GM08714 (cell line): Measurements from ENCODE around the gene IL18BP.

ENCODE experiments used
- H3K4me3 ChIP-seq: fragments of 200-500 bp; sonication (Bioruptor generic); 2 replicates; pipeline ENCODE4 v1.5.1; 2014; ENCODE audit warnings: mild to moderate bottlenecking, low read length, inconsistent platforms
- ZNF274 ChIP-seq: IDR thresholded peaks from 2 replicates; pipeline ENCODE4 v1.6.1; 2012; ENCODE audit warnings: mild to moderate bottlenecking, low read depth, low read length

The IL18BP gene

GRCh38 chr11:72040491-72041363 is 42.0 kb downstream of the IL18BP start:
- peak overlapping the region; percentile 58 for H3K4me3 ChIP-seq
- TF ChIP-seq ZNF274 = no peak

GRCh38 chr11:72041364-72042063 is 42.8 kb downstream of the IL18BP start:
- no peak for TF ChIP-seq ZNF274

DNA sequence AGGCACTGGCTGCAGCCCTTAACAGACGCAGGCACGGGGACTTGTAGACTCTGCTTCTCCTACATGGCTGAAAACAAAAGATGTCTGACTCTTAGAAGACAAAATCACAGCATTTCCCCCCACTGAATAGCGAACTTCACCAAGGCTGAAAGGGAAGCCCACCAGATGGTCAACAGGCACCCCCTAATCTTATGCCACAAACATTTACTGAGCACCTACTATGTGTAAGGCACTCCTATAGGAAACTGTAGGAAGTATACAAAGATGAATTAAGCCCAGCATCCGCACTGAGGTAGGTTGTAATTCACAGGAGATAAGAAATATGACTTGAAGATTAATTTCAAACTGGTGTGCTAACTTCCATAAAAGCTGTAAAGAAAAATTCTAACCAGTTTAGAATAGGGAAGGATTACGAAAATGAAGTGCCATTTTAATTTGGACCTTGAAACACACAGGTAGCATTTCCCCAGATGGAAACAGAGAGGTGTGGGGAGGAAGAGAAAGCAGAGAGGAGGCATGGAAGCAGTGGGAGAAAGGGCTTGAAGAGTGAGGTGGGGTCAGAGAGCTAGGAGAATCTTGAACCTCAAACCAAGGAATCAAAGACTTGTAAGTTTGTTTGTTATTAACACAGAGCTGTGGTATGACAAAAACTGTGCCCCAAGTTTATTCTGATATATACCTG is 43.5 kb downstream of the IL18BP start:
- TF ChIP-seq ZNF274 = no peak
- H3K4me3 ChIP-seq = peak overlapping the region; percentile 58; the same call in 1 of the 2 replicates

More at GRCh38 chr11:72041364-72042063, 42.8 kb downstream of the IL18BP start:
- peak overlapping the region; percentile 58 for H3K4me3 ChIP-seq

DNA sequence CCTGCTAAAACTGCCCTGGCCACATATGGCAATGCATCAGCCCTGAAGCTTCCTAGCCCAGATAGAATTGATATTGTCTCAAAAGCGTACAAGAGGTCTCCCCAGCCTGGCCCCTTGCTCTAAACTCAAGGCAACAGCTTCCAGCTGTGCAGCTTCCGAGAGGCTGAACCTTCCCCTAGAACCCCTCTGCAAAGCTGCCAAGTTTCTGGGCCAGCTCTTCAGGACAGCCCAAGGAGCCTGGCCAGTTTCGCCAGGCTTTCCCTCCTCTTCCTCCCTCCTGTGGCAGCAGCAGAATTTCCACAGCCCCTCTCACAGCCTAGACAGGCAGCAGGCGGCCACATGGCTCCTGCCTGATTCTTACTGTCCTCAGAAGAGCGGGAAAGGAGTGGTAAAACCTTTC is 47.1 kb downstream of the IL18BP start:
- no peak for TF ChIP-seq ZNF274
- no peak overlapping the region for H3K4me3 ChIP-seq

- no peak for TF ChIP-seq ZNF274
- H3K4me3 ChIP-seq = no peak overlapping the region
Observed at GRCh38 chr11:72048766-72049460, 50.2 kb downstream of the IL18BP start.
